SH-SY5Y (cell line): ENCODE measurements around the gene GRIA1.

Source experiments
- GATA2 ChIP-seq: IDR thresholded peaks from 2 replicates; pipeline ENCODE4 v1.6.1; 2011; ENCODE audit warnings: mild to moderate bottlenecking, low read depth, low read length
- GATA3 ChIP-seq: IDR thresholded peaks from 2 replicates; pipeline ENCODE4 v1.6.1; 2011; ENCODE audit warnings: low read depth, mild to moderate bottlenecking, low read length, moderate library complexity

DNA sequence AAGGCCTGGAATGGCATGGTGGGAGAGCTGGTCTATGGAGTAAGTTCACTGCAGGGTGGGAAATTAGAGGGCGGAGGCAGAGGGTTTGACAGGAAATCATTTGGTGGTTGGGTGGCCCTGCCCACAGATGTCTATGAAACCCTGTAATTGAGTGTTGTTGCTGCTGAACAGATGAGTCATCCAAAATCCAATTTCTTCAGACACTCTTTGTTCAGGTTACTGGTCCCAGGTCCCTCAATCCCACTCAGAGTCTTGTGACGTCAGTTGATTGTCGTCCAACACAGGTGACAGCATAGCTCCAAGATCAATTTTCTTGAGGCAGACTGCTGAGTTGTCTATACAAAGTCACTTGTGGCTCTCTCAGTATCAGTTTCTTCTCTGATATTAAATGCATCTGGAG, 208.6 kb downstream of the GRIA1 start:
- TF ChIP-seq GATA3 (no peak), GATA2 (no peak)
